MM.1S (cell line): Measurements from ENCODE around the gene PCYT2.

ENCODE experiments used
- DNase-seq: peaks from one replicate; pipeline ENCODE4 v3.0.0-alpha.2; 2015
- H2AFZ ChIP-seq: fragments of 300-600 bp; sonication (generic); 2 replicates; pipeline ENCODE4 v1.6.0; 2016; ENCODE audit warnings: antibody characterized with exemption, low read length
- H3F3A ChIP-seq: fragments of 300-600 bp; sonication (generic); 2 replicates; pipeline ENCODE4 v1.6.1; 2016; ENCODE audit warnings: mild to moderate bottlenecking, antibody characterized with exemption, low read length, moderate library complexity, mixed read lengths; ENCODE audit not compliant: insufficient read depth
- H3K27ac ChIP-seq: fragments of 300-600 bp; sonication (generic); 2 replicates; pipeline ENCODE4 v1.5.1; 2016; ENCODE audit warnings: mild to moderate bottlenecking, low read length
- H3K27me3 ChIP-seq: fragments of 300-600 bp; sonication (generic); replicated peaks from 2 replicates; pipeline ENCODE4 v1.6.0; 2016; ENCODE audit warnings: low read length; ENCODE audit not compliant: insufficient read depth
- H3K36me3 ChIP-seq: fragments of 300-600 bp; sonication (generic); replicated peaks from 2 replicates; pipeline ENCODE4 v1.6.1; 2016; ENCODE audit warnings: mild to moderate bottlenecking, low read length, mixed read lengths; ENCODE audit not compliant: insufficient read depth
- H3K4me1 ChIP-seq: fragments of 300-600 bp; sonication (generic); 2 replicates; pipeline ENCODE4 v1.6.1; 2016; ENCODE audit warnings: low read length, mixed read lengths
- H3K4me2 ChIP-seq: fragments of 300-600 bp; sonication (generic); 2 replicates; pipeline ENCODE4 v1.6.0; 2016; ENCODE audit warnings: low read depth, low read length
- H3K4me3 ChIP-seq: fragments of 300-600 bp; sonication (generic); 2 replicates; pipeline ENCODE4 v1.5.1; 2016; ENCODE audit warnings: low read length, mixed read lengths
- H3K79me2 ChIP-seq: fragments of 300-600 bp; sonication (generic); 2 replicates; pipeline ENCODE4 v1.6.1; 2016; ENCODE audit warnings: mixed run types, low read length, mixed read lengths
- H3K9ac ChIP-seq: fragments of 300-600 bp; sonication (generic); 2 replicates; pipeline ENCODE4 v1.6.1; 2016; ENCODE audit warnings: low read length, mixed read lengths
- H3K9me2 ChIP-seq: fragments of 300-600 bp; sonication (generic); replicated peaks from 2 replicates; pipeline ENCODE4 v1.6.1; 2016; ENCODE audit warnings: mild to moderate bottlenecking, low read length, mixed read lengths; ENCODE audit not compliant: insufficient read depth
- H3K9me3 ChIP-seq: fragments of 300-600 bp; sonication (generic); replicated peaks from 2 replicates; pipeline ENCODE4 v1.6.1; 2016; ENCODE audit warnings: mild to moderate bottlenecking, low read length, mixed read lengths; ENCODE audit not compliant: insufficient read depth
- H4K20me1 ChIP-seq: fragments of 300-600 bp; sonication (generic); 2 replicates; pipeline ENCODE4 v1.6.1; 2016; ENCODE audit warnings: mild to moderate bottlenecking, low read length, moderate library complexity, mixed read lengths; ENCODE audit not compliant: insufficient read depth
- CTCF ChIP-seq: fragments of 300-600 bp; sonication (generic); IDR thresholded peaks from 2 replicates; pipeline ENCODE4 v1.5.1; 2016; ENCODE audit warnings: antibody characterized with exemption, low read length, mixed read lengths
- EZH2 ChIP-seq: fragments of 300-600 bp; sonication (generic); optimal IDR thresholded peaks from 2 replicates; pipeline ENCODE3; 2017; ENCODE audit warnings: low read depth, mild to moderate bottlenecking, antibody characterized with exemption, low read length, mixed read lengths
- EZH2phosphoT487 ChIP-seq: fragments of 300-600 bp; sonication (generic); IDR thresholded peaks from 2 replicates; pipeline ENCODE4 v1.6.1; 2018; ENCODE audit warnings: antibody characterized with exemption, low read length

Gene PCYT2

DNA sequence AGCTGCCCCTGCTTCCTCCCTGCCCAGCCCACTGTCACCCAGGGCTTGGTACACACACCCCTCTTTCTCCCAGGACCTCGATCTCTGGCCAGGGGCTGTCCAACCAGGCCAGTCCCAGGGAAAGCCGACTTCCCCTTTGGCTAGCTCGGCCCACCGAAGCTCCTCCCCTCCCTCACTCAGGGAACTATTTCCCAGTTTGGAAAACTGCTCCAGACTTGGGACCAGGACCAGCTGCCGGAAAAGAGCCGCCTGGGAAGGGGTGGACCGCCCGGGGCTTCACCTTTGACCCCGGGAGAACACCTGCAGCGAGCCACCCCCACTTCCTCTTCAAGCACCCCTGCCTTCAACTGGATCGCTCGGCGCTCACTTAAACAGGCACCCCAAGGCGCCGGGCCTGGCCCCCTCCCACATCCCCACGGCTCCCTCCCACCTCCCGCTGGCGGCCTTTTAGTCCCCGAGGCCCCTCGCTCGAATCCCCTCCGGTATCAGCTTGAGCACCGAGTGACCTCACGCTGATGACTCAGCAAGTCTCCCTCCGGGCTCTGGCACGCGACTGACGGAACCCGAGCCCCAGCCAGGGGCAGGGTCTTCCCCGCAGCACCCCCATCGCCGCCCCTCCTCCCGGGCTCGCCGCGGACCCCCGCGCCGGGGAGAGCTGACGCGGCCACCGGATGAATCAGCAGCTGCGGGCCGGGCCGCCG is 15.4 kb upstream of the PCYT2 start:
- H3K4me3 ChIP-seq, result peak overlapping the region; percentile 72
- DNase-seq, result peak; percentile 53
- H3K9me2 ChIP-seq, result no peaks in the 10 kb centered on the region
- peaks cover 61% of the 10 kb centered on the region for H3K79me2 ChIP-seq
- peak overlapping the region; percentile 74 for H3K9ac ChIP-seq
- no peaks in the 10 kb centered on the region for H3K27me3 ChIP-seq
- H3K4me1 ChIP-seq, result peaks cover 21% of the 10 kb centered on the region
- peak overlapping the region; percentile 95 for H3K4me2 ChIP-seq
- peak overlapping the region; percentile 56 for H3K27ac ChIP-seq
- H2AFZ ChIP-seq, result no peak overlapping the region
- no peaks in the 10 kb centered on the region for H3K9me3 ChIP-seq
- peaks cover 23% of the 10 kb centered on the region for H3F3A ChIP-seq
- TF ChIP-seq CTCF, result no peak
- no peak for TF ChIP-seq EZH2
- no peak for TF ChIP-seq EZH2phosphoT487
- no peaks in the 10 kb centered on the region for H3K36me3 ChIP-seq
- 0 out of 2 replicates have a peak, but pooled peaks cover 3% of the 10 kb centered on the region for H4K20me1 ChIP-seq

- Histone ChIP-seq H3K4me1 (peaks cover 21% of the 10 kb centered on the region), H3K4me3 (peak overlapping the region; percentile 72), H3K9ac (peak overlapping the region; percentile 74), H3K9me2 (no peaks in the 10 kb centered on the region), H3K9me3 (no peaks in the 10 kb centered on the region), H3K4me2 (peak overlapping the region; percentile 95), H2AFZ (no peak overlapping the region), H3F3A (peaks cover 23% of the 10 kb centered on the region), H3K36me3 (no peaks in the 10 kb centered on the region), H3K79me2 (peaks cover 68% of the 10 kb centered on the region), H4K20me1 (0 out of 2 replicates have a peak, but pooled peaks cover 3% of the 10 kb centered on the region), H3K27me3 (no peaks in the 10 kb centered on the region), H3K27ac (peak overlapping the region; percentile 56; the same call in 1 of the 2 replicates)
- DNase-seq, result no peak
- TF ChIP-seq CTCF, result no peak
- TF ChIP-seq EZH2phosphoT487, result no peak
- no peak for TF ChIP-seq EZH2
Observed at GRCh38 chr17:81925860-81926450, 14.8 kb upstream of the PCYT2 start.

- DNase-seq, result peak; percentile 80
- H3K4me2 ChIP-seq, result peak overlapping the region; percentile 86
- 0 out of 2 replicates have a peak, but pooled peaks cover 3% of the 10 kb centered on the region for H4K20me1 ChIP-seq
- H3K36me3 ChIP-seq, result no peaks in the 10 kb centered on the region
- H3K27me3 ChIP-seq, result no peaks in the 10 kb centered on the region
- H3K9ac ChIP-seq, result peak overlapping the region; percentile 70
- no peak overlapping the region for H2AFZ ChIP-seq
- no peaks in the 10 kb centered on the region for H3K9me3 ChIP-seq
- H3K27ac ChIP-seq, result peak overlapping the region; percentile 74; the same call in 1 of the 2 replicates
- no peak for TF ChIP-seq EZH2
- TF ChIP-seq CTCF, result no peak
- TF ChIP-seq EZH2phosphoT487, result no peak
- H3K79me2 ChIP-seq, result peaks cover 79% of the 10 kb centered on the region
- no peaks in the 10 kb centered on the region for H3K9me2 ChIP-seq
- peak overlapping the region; percentile 52; the same call in 1 of the 2 replicates for H3K4me3 ChIP-seq
- H3F3A ChIP-seq, result peaks cover 31% of the 10 kb centered on the region
- peaks cover 21% of the 10 kb centered on the region for H3K4me1 ChIP-seq
Observed at GRCh38 chr17:81924557-81925532, 13.6 kb upstream of the PCYT2 start.
